ENCODE data around the gene COL5A1. TPM values are rescaled to one million over a fixed set of nuclear protein-coding genes. Genes with fewer than 3 reads are reported as not detected.
A peak's percentile ranks its signal among the peaks of the same experiment; 100 is the strongest.
"Not testable (repeated sequence)": the region's sequence is repeated elsewhere in the genome, so short reads cannot be mapped to it uniquely, and the experiment has no call there.

Gene COL5A1
- total RNA-seq, 2 experiments from 2014 or later = 0.23 to 0.24 TPM

DNA sequence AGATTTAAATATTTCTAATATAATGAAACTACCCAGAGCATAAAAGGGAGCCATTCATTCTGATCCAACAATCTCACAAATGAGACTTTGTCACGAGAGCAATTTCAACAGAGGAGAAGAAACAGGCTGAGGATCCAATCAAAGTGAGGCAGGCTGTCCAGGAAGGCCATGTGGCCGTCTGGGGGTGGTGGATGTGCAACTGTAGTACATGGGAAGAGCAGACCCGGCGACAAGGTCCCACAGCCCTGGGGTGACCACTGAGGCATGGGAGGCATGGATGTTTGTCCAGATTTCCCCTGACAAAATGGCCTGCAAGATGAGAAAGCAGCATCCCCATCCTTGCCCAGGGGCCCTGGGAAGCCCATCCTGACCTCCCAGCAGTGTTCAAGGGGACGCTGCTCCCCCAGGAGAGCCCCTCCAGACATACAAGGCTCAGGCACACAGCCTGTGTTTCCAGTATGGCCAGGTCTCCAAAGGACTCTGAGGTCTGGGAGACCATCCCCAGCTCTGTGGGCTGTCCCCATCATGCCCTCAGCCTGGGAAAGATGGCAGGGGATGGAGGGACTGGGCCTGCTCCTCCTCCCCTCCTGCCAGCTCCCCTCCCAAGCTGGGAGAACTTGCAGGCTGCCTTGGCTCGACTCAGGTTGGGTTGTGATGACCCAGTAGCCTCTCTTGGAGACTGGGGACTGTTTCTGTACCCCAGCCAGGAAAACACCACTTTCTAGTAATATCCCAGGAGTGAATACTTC is 211.5 kb downstream of the COL5A1 start:
- no peaks in the 10 kb centered on the region for H3K9me3 Mint-ChIP-seq
- H3K36me3 Mint-ChIP-seq = no peaks in the 10 kb centered on the region
- no peak overlapping the region for H3K27ac Mint-ChIP-seq
- H3K4me3 Mint-ChIP-seq = no peak overlapping the region
- peaks cover 25% of the 10 kb centered on the region for H3K27me3 Mint-ChIP-seq
- peaks cover 1% of the 10 kb centered on the region for H3K4me1 Mint-ChIP-seq
- DNase-seq = no peak

DNA sequence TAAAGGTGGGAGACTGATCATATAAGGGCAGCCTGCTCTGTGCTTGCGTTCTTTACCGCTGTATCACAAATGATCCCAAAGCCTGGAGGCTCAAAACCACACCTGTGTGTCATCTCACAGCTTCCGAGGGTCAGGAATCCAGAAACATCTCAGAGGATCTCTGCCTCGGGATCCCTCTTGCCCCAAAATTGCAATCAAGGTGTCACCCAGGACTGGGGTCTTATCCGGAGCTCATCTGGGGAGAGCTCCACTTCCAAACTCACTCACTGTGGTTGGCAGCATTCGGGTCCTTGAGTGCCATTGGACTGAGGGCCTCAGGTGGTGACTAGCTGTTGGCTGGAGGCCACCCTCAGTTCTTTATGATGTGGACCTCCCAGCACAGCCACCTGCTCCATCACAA is 212.3 kb downstream of the COL5A1 start:
- no peak overlapping the region for H3K27ac Mint-ChIP-seq
- no peak overlapping the region for H3K4me3 Mint-ChIP-seq
- H3K27me3 Mint-ChIP-seq = peaks cover 25% of the 10 kb centered on the region
- peaks cover 4% of the 10 kb centered on the region for H3K4me1 Mint-ChIP-seq
- no peak for DNase-seq
- H3K36me3 Mint-ChIP-seq = no peaks in the 10 kb centered on the region
- H3K9me3 Mint-ChIP-seq = no peaks in the 10 kb centered on the region

DNA sequence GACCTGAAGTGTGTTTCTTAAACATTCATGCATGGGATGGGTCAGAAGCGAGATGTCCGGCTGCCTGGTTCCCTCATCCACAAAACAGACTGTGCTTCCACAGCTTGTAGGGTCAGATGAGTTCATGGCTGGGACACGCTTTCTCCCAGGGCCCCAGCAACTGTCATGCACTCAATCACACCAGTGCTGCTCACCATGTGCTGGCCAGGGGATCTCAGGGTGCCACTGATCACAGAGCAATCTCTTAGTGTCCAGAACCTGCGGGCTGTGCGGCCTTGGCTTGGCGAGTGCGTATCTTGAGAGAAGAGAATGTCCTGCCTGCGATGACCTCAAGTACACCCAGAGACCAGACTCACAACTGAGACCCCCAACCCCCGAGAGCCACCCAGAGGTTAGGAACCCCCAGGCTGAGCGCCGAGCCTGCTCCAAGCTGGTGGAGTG is 213.0 kb downstream of the COL5A1 start:
- Mint-ChIP-seq H3K27ac (no peak overlapping the region), H3K27me3 (peaks cover 25% of the 10 kb centered on the region), H3K36me3 (no peaks in the 10 kb centered on the region), H3K4me3 (no peak overlapping the region), H3K9me3 (no peaks in the 10 kb centered on the region), H3K4me1 (peaks cover 4% of the 10 kb centered on the region)
- no peak for DNase-seq

DNA sequence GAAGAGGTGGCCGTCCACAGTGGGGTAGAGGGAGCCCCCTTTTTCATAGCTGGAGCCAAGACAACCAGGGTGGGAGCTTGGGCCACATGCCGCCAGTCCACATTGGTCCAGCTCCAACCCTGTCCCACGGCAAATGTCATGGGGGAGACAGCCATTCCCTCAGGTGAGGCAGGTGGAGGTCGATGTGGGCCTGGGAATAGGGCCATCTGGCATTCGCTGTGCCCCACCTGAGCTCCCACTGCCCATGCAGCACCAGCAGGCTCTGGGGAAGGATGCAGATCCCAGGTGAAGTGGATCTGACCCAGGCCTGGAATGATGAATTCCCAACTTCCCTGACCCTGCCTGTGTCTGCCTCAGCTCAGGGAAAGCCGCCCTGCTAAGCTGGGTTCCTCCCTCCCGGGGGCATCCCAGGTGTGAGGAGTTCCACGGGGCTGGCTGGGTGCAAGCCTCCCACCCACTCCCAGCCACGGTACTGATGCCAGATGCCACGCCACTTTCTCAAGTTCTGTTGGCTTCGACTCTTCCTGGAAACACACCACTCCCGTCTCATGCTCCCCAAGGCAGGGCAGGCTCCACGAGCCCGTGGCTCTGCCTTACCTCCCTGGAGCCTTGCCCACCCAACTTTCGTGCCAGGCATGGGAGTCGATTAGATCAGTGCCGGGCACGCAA is 213.8 kb downstream of the COL5A1 start:
- Mint-ChIP-seq H3K27me3 (peaks cover 25% of the 10 kb centered on the region), H3K4me3 (no peak overlapping the region), H3K36me3 (no peaks in the 10 kb centered on the region), H3K9me3 (peaks cover 3% of the 10 kb centered on the region), H3K4me1 (peaks cover 4% of the 10 kb centered on the region), H3K27ac (no peak overlapping the region)
- DNase-seq = no peak

GRCh38 chr9:134855900-134856377 is 214.3 kb downstream of the COL5A1 start:
- Mint-ChIP-seq H3K27me3 (peaks cover 25% of the 10 kb centered on the region), H3K4me1 (peaks cover 4% of the 10 kb centered on the region), H3K36me3 (no peaks in the 10 kb centered on the region), H3K4me3 (no peak overlapping the region), H3K9me3 (peaks cover 6% of the 10 kb centered on the region), H3K27ac (no peak overlapping the region)
- no peak for DNase-seq

DNA sequence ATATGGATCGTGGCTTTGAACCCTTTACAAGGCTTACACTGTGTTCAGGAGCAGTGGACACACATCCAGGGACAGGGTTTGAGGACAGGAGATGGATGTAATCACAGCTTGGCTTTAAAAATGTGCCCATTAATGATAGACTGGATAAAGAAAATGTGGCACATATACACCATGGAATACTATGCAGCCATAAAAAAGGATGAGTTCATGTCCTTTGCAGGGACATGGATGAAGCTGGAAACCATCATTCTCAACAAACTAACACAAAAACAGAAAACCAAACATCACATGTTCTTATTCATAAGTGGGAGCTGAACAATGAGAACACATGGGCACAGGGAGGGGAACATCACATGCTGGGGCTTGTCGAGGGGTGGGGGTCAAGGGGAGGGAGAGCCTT is 215.8 kb downstream of the COL5A1 start:
- DNase-seq, H3K9me3 Mint-ChIP-seq, H3K4me1 Mint-ChIP-seq, H3K36me3 Mint-ChIP-seq, H3K4me3 Mint-ChIP-seq: not testable (repeated sequence)
- H3K27ac Mint-ChIP-seq = peak overlapping the region; percentile 45
- peaks cover 25% of the 10 kb centered on the region for H3K27me3 Mint-ChIP-seq

- no peak overlapping the region for H3K4me3 Mint-ChIP-seq
- peak; percentile 18 for DNase-seq
Observed at GRCh38 chr9:134858051-134858841, 216.6 kb downstream of the COL5A1 start.

GRCh38 chr9:134860510-134860909 is 218.9 kb downstream of the COL5A1 start:
- H3K36me3 Mint-ChIP-seq = no peaks in the 10 kb centered on the region
- H3K4me1 Mint-ChIP-seq = peaks cover 4% of the 10 kb centered on the region
- H3K27ac Mint-ChIP-seq = no peak overlapping the region
- DNase-seq = no peak
- peaks cover 16% of the 10 kb centered on the region for H3K27me3 Mint-ChIP-seq
- H3K4me3 Mint-ChIP-seq = no peak overlapping the region
- H3K9me3 Mint-ChIP-seq = peaks cover 6% of the 10 kb centered on the region

More at GRCh38 chr9:134858051-134858841, 216.6 kb downstream of the COL5A1 start:
- Mint-ChIP-seq H3K4me1 (peaks cover 4% of the 10 kb centered on the region), H3K27ac (peak overlapping the region; percentile 90), H3K9me3 (peaks cover 6% of the 10 kb centered on the region), H3K27me3 (peaks cover 25% of the 10 kb centered on the region), H3K36me3 (no peaks in the 10 kb centered on the region)

DNA sequence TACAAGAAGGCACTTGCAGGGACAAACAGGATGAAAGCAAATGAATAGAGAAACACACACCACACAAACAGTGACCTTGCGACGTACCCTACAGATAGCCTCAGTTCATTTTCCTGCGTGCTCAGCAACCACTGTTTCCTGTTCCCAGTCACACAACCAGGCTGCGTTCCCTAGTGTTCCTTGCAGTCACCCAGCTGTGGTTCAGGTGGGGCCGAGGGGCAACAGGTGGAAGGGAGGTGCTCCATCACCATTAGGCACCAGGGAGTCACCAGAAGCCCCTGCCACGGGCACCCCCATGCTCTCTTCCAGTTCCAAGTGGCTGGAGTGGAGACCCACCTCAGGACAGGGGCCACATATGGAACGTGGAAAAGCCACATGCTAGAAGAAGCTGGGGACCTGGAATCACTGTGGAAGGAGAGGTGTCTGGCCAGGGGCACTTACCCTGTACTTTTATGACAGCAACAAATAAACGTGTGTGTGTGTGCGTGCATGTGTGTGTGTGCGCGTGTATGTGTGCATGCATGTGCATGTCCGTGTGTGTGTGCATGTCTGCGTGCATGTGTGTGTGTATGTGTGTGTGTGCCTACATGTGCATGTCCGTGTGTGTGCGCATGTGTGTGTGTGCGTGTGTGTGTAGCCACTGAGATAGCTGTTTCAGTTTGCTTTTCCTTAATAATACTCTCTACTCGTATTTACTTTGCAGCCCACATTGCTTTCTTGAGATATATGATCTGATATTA is 220.2 kb downstream of the COL5A1 start:
- peaks cover 4% of the 10 kb centered on the region for H3K4me1 Mint-ChIP-seq
- H3K27me3 Mint-ChIP-seq = peaks cover 12% of the 10 kb centered on the region
- H3K4me3 Mint-ChIP-seq = no peak overlapping the region
- no peak for DNase-seq
- H3K36me3 Mint-ChIP-seq = no peaks in the 10 kb centered on the region
- peaks cover 6% of the 10 kb centered on the region for H3K9me3 Mint-ChIP-seq
- H3K27ac Mint-ChIP-seq = no peak overlapping the region

GRCh38 chr9:134863306-134863902 is 221.8 kb downstream of the COL5A1 start:
- H3K27ac Mint-ChIP-seq = no peak overlapping the region
- no peak overlapping the region for H3K4me3 Mint-ChIP-seq
- no peak for DNase-seq
- no peaks in the 10 kb centered on the region for H3K4me1 Mint-ChIP-seq
- no peaks in the 10 kb centered on the region for H3K27me3 Mint-ChIP-seq
- H3K9me3 Mint-ChIP-seq = peaks cover 6% of the 10 kb centered on the region
- no peaks in the 10 kb centered on the region for H3K36me3 Mint-ChIP-seq

- no peak for DNase-seq
- H3K4me3 Mint-ChIP-seq = no peak overlapping the region
Observed at GRCh38 chr9:134863941-134864820, 222.6 kb downstream of the COL5A1 start.

DNA sequence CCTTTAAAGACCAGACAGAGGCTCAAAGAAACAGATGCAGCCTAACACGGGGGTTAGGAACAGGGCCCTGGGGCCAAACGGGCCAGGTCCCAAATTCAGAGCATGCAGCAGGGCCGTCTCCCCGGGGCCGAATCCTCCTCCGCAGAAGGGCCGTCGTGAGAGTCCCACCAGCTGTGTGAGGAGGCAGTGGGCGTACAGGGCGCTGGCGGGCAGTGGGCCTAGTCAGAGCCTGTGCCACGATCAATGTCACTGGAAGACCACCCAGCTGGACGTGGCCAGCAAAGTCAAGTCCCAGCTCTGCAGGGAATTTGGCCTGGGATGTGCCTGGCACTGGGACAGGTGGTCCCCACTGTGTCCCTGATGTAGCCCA is 223.2 kb downstream of the COL5A1 start:
- H3K4me3 Mint-ChIP-seq = no peak overlapping the region
- no peaks in the 10 kb centered on the region for H3K36me3 Mint-ChIP-seq
- H3K27me3 Mint-ChIP-seq = no peaks in the 10 kb centered on the region
- H3K9me3 Mint-ChIP-seq = peaks cover 6% of the 10 kb centered on the region
- DNase-seq = no peak
- H3K27ac Mint-ChIP-seq = no peak overlapping the region
- no peaks in the 10 kb centered on the region for H3K4me1 Mint-ChIP-seq

More at GRCh38 chr9:134863941-134864820, 222.6 kb downstream of the COL5A1 start:
- peaks cover 6% of the 10 kb centered on the region for H3K9me3 Mint-ChIP-seq
- no peaks in the 10 kb centered on the region for H3K4me1 Mint-ChIP-seq
- H3K36me3 Mint-ChIP-seq = no peaks in the 10 kb centered on the region
- H3K27me3 Mint-ChIP-seq = no peaks in the 10 kb centered on the region
- no peak overlapping the region for H3K27ac Mint-ChIP-seq

DNA sequence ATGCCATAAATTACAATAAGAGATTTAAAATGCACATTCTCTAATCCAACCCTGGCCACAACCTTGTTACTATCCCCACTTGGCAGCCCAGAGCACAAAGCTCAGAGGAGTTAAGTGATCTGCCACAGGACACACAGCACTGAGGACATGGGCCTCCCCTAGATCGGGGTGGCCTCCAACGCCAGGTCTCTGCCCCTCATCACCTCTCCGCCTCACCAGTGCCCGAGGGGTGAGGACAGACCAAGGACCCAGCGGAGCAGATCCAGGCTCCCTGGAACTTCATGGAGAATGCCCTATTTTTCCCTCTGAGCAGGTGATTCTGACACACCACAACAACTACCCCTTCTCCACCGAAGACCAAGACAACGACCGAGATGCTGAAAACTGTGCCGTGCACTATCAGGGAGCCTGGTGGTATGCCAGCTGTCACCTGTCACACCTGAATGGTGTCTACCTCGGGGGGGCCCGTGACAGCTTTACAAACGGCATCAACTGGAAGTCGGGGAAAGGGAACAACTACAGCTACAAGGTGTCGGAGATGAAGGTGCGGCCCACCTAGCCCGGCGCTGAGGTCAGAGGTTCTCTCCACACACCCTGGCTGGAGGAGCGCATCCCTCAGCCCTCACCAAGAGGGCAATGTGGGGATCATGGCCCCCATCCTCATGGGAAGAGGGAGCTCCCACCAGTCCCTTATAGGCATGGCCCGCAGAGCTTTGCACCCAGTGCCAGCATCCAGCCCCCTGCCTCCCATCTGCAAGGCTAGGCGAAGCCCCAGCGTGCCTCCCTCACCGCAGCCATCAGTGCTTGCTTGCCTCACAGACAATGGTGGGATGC is 226.5 kb downstream of the COL5A1 start:
- Mint-ChIP-seq H3K36me3 (no peaks in the 10 kb centered on the region), H3K27me3 (no peaks in the 10 kb centered on the region), H3K9me3 (no peaks in the 10 kb centered on the region), H3K27ac (no peak overlapping the region), H3K4me3 (no peak overlapping the region), H3K4me1 (no peaks in the 10 kb centered on the region)
- DNase-seq = no peak
